Hypothalamus (tissue), 51 donors: ENCODE measurements around the gene SNPH.

ENCODE experiments used
- DNase-seq, 51 donors: peaks; one replicate each; lab custom pipeline; 2025; lab: John Stamatoyannopoulos, UW

SNPH gene

GRCh38 chr20:1283522-1284510 lies 17.7 kb downstream of the SNPH start:
- DNase-seq, result no peak

DNA sequence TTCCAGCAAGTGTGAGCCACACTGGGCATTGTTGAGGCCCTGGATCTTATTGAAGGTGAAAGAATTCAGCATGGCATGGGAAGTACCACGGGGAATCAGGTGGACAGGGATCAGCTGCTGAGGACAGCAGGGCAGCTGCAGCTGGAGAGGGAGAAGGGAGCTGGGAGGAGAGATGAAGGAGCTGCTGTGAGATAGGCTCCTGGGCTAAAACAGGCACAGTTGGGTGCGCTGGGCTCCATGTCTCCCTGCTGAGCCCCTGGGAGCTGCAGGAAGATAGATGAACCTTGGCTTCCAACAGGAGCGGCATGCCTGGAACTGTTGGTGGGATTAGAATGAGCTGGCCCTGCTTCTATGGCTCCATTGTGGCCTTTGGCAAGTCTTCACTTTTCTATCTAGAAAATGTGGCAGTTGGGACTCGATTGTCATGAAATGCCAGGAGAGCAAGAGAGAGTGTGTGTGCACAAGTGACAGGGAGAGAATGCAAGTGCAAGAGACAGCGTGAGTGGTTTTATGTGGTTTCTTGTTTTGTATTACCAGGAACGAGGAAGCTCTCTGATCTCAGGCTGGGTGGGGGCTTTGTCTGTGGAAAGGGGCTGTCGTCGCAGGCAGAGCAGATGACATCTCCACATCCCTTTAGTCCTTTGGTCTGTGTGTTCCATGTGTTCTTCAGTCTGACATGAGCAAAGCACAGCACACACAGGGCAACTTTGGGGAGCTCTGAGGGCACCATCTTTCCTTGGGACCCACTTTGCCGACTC lies 20.4 kb downstream of the SNPH start:
- no peak for DNase-seq

DNA sequence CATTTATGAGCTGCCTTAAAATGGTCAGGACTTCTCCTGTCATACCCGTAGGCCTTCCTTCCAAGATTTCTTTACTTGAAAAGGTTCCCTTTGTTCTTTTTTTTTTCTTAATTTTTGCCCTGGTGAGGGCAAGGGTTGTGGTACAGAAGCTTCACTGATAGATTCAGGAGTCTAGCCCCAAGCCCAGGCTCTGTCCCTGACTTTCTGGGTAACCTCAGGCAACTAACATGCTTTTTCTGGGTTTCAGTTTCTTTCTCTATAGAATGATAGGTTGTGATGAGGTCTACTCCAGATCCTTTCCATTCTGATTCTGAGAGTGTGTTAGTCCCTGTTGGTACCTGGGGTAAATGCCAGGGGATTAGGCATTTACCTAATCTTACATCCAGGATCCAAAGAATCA lies 21.2 kb downstream of the SNPH start:
- no peak for DNase-seq

DNA sequence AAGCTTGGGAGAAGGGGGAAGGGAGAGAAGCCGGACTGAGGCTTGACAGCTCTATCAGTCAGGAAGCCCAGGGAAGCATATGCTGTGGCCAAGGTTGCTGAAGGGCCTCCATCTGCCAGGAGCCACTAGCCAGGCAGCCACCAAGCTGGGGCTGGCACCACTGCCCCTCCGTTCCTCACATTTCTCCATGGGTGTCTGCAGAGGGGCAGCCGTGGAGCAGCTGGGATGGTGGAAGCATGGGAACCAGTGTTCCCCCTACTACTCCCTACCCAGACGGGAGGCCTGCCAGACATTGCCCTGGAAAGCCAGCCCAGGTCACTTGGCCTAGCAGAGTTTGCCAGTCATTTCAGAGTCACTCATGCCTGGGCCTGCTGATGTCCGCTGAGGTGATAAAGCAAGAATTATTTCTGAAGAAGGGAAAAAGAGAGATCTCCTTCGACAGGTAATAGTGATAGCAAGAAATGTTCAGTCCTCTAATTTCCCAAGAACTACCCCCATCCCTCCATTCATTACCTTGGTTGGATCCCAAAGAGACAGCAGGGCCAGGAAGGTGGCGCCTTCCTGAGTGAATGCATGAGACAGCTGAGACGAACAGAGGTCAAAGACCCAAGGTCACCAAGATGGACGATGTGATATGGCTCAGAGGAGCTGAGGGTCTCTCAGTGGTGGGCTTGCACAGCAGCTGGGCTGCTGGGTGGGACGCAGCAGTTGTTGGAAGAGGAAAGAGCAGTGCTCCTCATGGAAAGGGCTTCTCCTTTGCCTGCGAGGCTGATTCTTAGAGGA lies 21.9 kb downstream of the SNPH start:
- DNase-seq, result peak in 2 of 51 donors; percentile 10 to 22

DNA sequence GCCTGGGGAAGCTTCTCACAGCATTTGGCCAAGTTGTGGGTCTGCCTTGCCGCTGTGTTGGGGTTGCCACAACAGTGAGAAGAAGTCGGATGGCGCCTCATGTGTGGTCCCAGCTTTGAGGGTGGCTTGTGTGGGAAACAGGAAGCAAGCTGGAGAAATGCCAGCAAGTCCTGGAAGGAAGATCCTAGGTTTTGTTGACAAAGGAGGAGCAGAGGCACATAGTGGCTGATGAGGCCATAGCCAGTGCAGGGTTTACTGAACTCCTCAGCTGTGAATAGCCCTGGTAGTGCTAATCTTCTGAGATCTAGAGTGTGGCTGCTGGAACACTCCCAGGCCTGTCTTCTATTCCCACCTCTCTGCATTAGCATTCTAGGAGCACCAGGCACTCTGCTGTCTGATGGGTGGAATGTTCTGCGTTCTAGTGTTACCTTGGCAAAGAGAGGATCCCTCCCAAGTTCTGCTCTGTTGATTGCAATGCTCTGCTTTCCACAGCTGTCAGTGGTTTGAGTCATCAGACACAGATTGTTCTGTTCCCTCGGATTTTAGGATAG lies 25.2 kb downstream of the SNPH start:
- peak in 4 of 51 donors; percentile 22 to 63 (median 38) for DNase-seq

- no peak for DNase-seq
Observed at GRCh38 chr20:1292620-1293019, 26.5 kb downstream of the SNPH start.

DNA sequence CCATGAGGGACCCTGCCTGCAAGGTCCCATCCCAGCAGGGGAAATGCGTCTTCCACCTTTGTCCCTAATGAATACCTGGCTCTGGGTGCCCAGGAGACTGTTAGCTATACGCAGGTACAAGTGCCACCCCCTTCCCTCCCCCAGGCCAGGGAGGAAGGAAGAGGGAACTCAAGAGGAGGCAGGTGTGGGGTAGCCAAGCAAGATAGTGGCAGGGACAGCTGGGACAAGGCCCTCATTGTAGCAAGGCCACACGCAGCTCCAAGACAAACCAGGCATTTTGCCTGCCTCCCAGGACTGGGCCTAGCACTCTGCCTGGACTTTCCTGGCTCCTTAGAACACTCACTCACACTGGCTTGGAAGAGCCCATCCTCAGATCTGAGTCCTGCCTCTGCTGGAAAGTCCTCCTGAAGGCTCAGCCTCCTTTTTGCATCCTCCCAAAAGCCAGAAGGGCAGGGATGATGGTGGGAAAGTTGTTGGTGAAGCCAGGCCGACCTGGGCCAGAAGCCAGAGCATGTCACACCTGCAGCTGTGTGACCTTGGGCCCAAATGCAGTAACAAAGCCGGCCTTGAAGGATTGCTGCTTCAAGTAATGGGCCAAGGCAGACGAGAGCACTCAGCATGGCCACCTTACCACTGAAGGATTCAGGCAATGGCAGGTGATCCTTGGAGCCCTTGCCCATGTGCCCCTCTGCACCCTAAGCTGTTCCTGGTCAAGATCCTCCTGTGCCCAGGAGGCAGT lies 27.7 kb downstream of the SNPH start:
- DNase-seq, result no peak

- DNase-seq, result peak in 1 of 51 donors; percentile 31
Observed at GRCh38 chr20:1294497-1294896, 28.4 kb downstream of the SNPH start.

GRCh38 chr20:1295276-1295930 lies 29.3 kb downstream of the SNPH start:
- DNase-seq, result no peak

- no peak for DNase-seq
Observed at GRCh38 chr20:1296117-1296610, 30.1 kb downstream of the SNPH start.

GRCh38 chr20:1296922-1297321 lies 30.8 kb downstream of the SNPH start:
- DNase-seq, result no peak

- no peak for DNase-seq
Observed at GRCh38 chr20:1297486-1297885, 31.4 kb downstream of the SNPH start.

- no peak for DNase-seq
Observed at GRCh38 chr20:1298166-1298565, 32.1 kb downstream of the SNPH start.

- no peak for DNase-seq
Observed at GRCh38 chr20:1298888-1299511, 32.9 kb downstream of the SNPH start.

DNA sequence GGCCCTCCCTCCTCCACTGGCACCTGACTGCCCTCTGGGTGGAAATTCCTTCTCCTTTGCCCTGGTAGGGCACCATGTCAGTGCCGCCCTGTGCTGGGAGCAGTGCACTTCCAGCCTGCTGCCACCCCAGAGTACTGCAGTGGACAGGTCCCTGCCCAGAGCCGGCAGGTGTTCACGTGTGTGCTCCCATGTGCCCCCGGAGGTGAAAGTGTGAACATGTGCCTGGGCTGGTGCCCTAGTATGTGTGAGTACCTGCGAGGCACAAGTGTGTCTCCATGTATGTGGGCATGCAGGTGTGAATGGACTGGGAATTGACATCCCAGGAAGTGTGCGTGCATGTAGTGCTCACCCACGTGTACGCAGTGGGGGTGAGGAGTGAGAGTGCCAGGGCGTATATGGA lies 33.4 kb downstream of the SNPH start:
- no peak for DNase-seq

- DNase-seq, result no peak
Observed at GRCh38 chr20:1300083-1300840, 34.2 kb downstream of the SNPH start.

DNA sequence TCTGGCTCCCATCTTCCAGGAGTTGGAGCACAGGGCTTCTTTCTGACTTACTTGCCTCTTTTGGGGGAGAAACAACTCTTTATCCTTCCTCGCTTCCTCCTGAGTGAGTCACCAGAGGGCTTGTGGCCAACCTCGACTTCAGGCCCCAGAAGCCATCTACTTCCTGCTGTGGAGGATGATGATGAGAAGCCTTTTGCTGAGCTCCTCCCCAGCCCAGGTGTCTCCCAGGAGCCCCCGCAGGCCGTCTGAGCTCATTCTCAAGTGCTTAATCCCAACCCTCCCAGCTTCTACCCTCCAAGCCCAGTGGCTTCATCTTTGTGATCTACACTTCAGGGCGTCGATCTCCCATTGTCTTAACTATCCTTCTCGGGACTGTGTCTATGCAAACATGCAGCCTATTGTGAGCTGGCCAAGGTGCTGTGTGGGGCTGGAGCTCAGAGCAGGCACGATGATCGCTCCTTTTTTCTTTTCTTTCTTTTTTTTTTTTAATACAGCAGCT lies 35.0 kb downstream of the SNPH start:
- DNase-seq, result no peak
